CD4-positive, alpha-beta T cell treated with Interleukin-2 at 100 ng/mL for 4 hours (primary cell): ENCODE results near the gene CDH16.

Experiments used
- DNase-seq: peaks from one replicate; pipeline ENCODE4 v3.0.0-alpha.2; 2020; ENCODE audit warnings: low spot score

Gene CDH16

GRCh38 chr16:66926961-66927436 is 8.3 kb upstream of the CDH16 start:
- no peak for DNase-seq

GRCh38 chr16:66926171-66926947 is 7.7 kb upstream of the CDH16 start:
- no peak for DNase-seq

GRCh38 chr16:66925322-66925840 is 6.7 kb upstream of the CDH16 start, which contains the start of gene RRAD:
RRAD (minus strand) TSS chr16:66925535; CDS start chr16:66925179, 356 bp downstream.
- no peak for DNase-seq

GRCh38 chr16:66924527-66925321 is 6.0 kb upstream of the CDH16 start:
- DNase-seq, result no peak

GRCh38 chr16:66923866-66924265 is 5.2 kb upstream of the CDH16 start:
- DNase-seq, result no peak

GRCh38 chr16:66923247-66923731 is 4.6 kb upstream of the CDH16 start:
- DNase-seq, result no peak

GRCh38 chr16:66921729-66922450 is 3.2 kb upstream of the CDH16 start:
- DNase-seq, result no peak

- DNase-seq, result no peak
These were observed 2.4 kb upstream of the CDH16 start for GRCh38 chr16:66920924-66921680.

GRCh38 chr16:66920299-66920590 is 1.6 kb upstream of the CDH16 start:
- no peak for DNase-seq

- no peak for DNase-seq
These were observed 1.0 kb upstream of the CDH16 start for GRCh38 chr16:66919569-66920298.

- no peak for DNase-seq
These were observed 330 bp downstream of the CDH16 start for GRCh38 chr16:66918355-66918754.

- DNase-seq, result no peak
These were observed 944 bp downstream of the CDH16 start for GRCh38 chr16:66917741-66918140.

- no peak for DNase-seq
These were observed 2.2 kb downstream of the CDH16 start for GRCh38 chr16:66916518-66916917.

- DNase-seq, result no peak
These were observed 3.6 kb downstream of the CDH16 start for GRCh38 chr16:66915041-66915440.

GRCh38 chr16:66914541-66914940 is 4.1 kb downstream of the CDH16 start:
- DNase-seq, result no peak

GRCh38 chr16:66913711-66914110 is 5.0 kb downstream of the CDH16 start:
- no peak for DNase-seq

- DNase-seq, result no peak
These were observed 5.6 kb downstream of the CDH16 start for GRCh38 chr16:66913081-66913480.

GRCh38 chr16:66911801-66912200 is 6.9 kb downstream of the CDH16 start:
- no peak for DNase-seq

- no peak for DNase-seq
These were observed 7.6 kb downstream of the CDH16 start for GRCh38 chr16:66911112-66911511.

GRCh38 chr16:66910175-66910940 is 8.3 kb downstream of the CDH16 start:
- no peak for DNase-seq
